Gastrocnemius medialis (tissue), 4 donors: ENCODE data around the gene FIG4.

Experiments used
- CTCF ChIP-seq, 5 experiments: fragments of 450-650 bp in 3 of 5; fragments of 200-600 bp in 2 of 5; sonication (generic) in 2 of 5; IDR thresholded peaks in 4 of 5; conservative IDR thresholded peaks in 1 of 5; 1 replicate in 4 of 5; 2 replicates in 1 of 5; pipeline ENCODE4 v1.5.1; 2016 to 2019; ENCODE audit warnings: antibody characterized with exemption in 5 of 5, mild to moderate bottlenecking in 3 of 5, moderate library complexity in 3 of 5
- POLR2A ChIP-seq, 2 donors: fragments of 450-650 bp; IDR thresholded peaks; one replicate each; pipeline ENCODE4 v1.6.1; 2017; ENCODE audit warnings: antibody characterized with exemption in 2 of 2, mild to moderate bottlenecking in 2 of 2, moderate library complexity in 2 of 2

GRCh38 chr6:109867009-109867969, 176.2 kb downstream of the FIG4 start:
- TF ChIP-seq CTCF (IDR thresholded peaks at IDR 0.05 in 4 of 5, conservative IDR thresholded peaks at IDR 0.05 in 1 of 5) (no peak), POLR2A (IDR thresholded peaks at IDR 0.05) (no peak)
